ENCODE data around the gene ZNF618. TPM values are rescaled to one million over a fixed set of nuclear protein-coding genes. Genes with fewer than 3 reads are reported as not detected.

Gene ZNF618
- total RNA-seq, 1 donor from 2014 or later: 0.02 TPM

- intact Hi-C loops (cut with micrococcal nuclease): no loop called here
These were observed 6.6 kb downstream of the ZNF618 start for GRCh38 chr9:113882636-113883164.

GRCh38 chr9:113885183-113886025 lies 9.3 kb downstream of the ZNF618 start:
- intact Hi-C loops (cut with micrococcal nuclease): loop anchor here (1.0 kb wide), 1 partner anchor 7 kb away; no protein-coding TSS in a partner anchor

DNA sequence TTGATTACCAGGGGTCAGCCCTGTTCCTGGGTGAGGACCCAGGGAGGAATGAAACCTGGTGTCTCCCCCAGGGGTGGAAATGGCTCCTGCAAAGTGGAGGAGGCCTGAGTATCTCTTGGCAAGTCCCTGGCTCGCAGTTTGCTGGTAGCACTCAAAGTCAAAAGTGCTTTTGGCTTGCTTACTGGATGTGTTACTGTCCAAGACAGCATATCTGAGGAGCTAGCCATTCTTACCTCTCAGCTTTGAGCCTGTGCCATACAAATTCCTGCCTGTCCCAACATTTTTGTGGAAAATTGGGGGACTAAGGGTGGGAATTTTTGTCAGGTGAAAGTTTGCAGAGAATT lies 9.9 kb downstream of the ZNF618 start:
- intact Hi-C loops (cut with micrococcal nuclease): loop anchor here (1.0 kb wide), 1 partner anchor 8 kb away; no protein-coding TSS in a partner anchor

DNA sequence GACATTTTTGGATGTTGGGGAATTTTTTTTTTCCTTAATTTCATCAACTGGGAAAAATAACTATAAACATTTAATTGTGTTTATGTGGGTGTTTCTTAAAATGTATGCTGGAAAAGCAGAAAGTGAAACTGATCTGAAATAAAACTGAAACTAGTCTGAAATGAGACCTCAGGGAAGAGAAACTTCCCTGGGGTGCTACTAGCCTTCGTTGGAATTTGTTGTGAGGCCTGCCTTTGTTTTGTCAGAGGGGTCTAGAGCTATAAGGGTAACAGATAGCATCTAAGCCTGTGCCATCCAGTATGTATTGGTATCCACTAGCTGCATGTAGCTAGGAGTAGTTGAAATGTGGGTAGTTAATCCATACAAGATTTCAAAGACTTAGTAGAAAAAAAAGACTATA lies 10.4 kb downstream of the ZNF618 start:
- intact Hi-C loops (cut with micrococcal nuclease): loop anchor here (1.0 kb wide), 1 partner anchor 8 kb away; no protein-coding TSS in a partner anchor

DNA sequence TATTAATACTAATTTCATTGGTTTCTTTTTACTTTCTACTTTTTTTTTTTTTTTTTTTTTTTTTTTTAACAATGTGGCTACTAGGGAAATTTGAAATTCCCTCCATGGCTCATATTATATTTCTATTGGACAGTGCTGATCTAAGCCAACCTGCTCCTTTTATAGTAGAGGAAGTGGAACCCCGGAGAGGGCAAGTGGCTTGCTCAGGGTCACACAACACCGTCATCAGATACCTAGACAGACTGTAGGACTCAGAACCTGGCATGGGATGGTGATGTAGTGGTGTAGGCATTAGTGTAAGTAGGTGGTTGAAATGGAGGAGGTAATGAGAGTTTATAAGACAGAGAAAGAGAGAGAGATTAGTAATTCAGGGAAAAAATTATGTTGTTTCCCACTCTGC lies 10.8 kb downstream of the ZNF618 start:
- intact Hi-C loops (cut with micrococcal nuclease): loop anchor here (1.0 kb wide), 1 partner anchor 9 kb away; no protein-coding TSS in a partner anchor

DNA sequence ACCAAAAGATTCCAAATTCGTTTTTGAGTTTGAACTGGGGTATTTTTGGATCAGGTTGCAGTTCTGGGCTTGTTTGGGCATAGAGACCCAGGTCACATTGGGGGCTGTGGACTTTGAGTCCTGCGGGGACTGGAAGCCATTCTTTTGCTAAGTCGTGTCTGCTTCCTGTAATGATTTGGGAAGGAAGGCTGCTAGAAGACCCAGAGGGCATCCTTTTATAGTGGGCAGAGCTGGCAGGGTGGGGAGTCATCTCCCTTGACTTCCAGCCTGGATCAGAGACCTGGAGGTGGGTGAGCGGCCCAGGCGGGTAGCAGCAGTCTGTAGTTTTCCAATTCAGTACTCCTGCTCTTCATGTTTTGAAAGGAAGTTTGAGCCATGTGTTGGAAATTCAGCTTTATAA lies 11.3 kb downstream of the ZNF618 start:
- intact Hi-C loops (cut with micrococcal nuclease): no loop called here

DNA sequence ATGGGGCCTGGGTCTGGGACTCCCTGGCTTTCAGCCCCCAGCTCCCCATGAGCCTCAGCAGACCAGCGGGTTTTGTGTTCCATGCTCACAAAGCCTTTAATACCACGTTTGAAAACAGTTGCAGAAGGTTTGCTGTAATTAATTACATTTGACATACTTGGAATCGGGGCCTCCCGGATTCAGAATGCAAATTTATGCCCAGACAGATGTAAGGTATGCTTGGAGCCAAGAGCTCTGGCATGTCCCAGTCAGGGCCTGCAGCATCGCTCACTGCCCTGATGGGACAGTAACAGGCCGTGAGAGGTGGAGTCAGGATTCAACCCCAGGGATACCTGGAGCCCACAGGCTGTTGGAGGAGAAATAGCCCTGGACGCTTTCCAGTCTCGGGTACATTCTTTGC lies 12.2 kb downstream of the ZNF618 start:
- intact Hi-C loops (cut with micrococcal nuclease): no loop called here

DNA sequence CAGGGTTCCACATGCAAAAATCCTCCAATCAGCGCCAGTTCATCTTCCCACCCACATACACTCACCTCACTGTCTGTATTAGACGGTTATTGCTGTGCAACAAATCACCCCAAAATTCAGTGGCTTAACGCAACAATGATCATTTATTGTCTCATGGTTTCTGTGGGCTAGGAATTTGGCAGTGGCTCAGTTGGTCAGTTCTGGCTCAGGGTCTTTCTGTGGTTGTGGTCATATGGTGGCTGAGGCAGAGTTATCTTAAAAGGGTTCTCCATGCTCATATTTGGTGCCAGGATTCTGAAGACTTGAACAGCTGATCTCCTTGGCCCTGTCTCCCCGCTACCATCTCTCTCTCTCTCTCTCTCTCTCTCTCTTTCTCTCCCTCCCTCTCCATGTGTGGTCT lies 12.9 kb downstream of the ZNF618 start:
- intact Hi-C loops (cut with micrococcal nuclease): no loop called here

DNA sequence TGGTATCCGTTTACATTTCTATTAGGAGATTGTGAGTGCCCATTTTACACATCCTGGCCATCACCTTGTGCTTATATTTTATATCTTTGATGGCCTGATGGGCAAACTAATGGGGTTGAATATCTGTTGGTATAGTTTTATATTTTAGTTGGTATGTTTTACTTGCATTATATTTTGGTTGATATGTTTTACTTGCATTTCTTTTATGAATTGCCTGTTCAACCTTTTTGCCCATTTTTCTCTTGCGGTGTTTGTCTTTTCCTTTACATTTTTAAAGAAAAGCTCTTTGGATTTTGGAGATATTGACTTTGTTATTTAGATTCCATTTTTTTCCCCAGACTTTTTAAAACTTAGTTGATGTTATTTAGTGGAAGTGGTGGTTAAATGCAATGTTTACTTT lies 14.6 kb downstream of the ZNF618 start:
- intact Hi-C loops (cut with micrococcal nuclease): no loop called here

DNA sequence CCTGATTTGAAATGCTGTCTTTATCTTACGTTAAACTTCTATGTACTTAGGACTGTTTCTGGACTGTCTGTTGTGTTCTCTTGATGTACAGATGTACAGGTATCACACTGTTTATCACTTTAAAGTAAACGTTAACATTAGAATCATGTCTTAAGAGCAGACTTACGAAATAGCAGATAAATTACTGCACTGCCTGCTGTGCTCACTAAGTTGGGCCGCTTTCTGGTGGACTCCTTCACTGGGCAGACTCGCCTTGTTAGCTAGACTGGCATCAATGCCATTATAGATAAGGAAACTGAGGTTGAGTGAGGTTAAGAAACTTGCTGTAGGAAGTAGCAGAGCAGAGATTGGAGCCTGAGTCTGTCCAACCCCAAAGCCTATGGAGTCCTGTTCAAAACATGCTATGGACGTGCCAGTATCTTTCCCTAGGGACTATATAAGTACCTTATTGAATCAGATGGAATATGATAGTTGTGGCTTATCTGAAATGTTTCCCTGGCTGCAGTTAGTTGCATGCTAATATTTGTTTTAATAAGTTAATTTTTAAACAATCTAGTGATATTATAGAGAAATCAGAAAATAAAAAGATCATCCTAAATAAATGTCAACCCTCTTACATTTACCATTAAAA lies 16.9 kb downstream of the ZNF618 start:
- intact Hi-C loops (cut with micrococcal nuclease): no loop called here

DNA sequence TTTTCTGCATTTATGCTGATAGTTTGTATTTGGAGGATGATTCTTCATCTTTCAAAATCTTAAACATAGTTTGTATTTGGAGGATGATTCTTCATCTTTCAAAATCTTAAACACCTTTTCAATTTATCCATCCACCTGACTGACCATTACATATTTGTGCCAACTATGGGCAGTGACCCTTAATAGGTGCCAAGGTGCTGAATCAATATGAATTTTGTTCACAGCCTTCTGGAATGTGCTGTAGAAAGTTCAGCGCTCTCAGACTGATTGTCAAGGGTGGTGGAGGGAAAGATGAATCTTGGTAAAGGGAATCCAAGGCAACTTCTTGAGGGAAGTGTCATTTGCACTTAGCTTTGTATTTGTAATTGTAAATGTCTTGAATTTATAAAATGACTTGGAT lies 18.1 kb downstream of the ZNF618 start:
- intact Hi-C loops (cut with micrococcal nuclease): no loop called here

DNA sequence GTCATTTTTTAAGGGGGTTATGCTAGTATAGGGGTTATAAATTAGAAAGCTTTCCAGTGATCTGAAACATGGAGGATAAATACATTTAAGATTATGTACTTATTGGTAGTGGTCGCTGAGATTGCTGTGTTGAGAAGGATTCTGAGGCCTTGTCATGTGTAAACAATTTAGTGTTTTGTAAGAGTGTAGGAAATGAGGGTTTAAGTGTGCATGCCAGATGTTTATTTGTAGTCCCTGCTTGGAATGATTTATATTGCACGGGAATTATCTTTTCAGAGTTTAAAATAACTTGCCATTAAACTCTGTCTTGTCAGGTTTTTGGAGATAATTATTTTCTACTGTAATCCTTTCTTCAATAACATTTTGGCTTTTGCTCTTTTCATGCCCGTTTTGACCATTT lies 19.4 kb downstream of the ZNF618 start:
- intact Hi-C loops (cut with micrococcal nuclease): no loop called here

DNA sequence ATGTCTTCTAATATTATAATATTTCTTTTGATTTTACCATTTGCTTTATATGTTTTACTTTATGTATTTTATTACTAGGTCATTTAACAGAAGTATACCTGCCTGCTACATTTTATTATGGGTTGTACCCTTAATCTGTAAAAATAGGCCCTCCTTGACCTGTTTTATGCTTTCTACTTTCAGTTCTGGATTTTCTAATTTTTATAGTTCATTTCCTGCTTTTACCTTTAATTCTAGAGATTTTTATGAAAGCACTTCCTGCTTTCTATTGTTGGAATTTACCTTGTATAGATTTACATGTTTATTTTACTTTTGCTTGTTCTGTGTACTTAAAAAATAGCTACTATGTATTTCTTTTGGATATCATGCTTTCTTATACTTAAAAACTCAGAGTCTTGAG lies 20.6 kb downstream of the ZNF618 start:
- intact Hi-C loops (cut with micrococcal nuclease): no loop called here

GRCh38 chr9:113898151-113898550 lies 22.0 kb downstream of the ZNF618 start:
- intact Hi-C loops (cut with micrococcal nuclease): no loop called here

GRCh38 chr9:113898596-113898995 lies 22.5 kb downstream of the ZNF618 start:
- intact Hi-C loops (cut with micrococcal nuclease): no loop called here

DNA sequence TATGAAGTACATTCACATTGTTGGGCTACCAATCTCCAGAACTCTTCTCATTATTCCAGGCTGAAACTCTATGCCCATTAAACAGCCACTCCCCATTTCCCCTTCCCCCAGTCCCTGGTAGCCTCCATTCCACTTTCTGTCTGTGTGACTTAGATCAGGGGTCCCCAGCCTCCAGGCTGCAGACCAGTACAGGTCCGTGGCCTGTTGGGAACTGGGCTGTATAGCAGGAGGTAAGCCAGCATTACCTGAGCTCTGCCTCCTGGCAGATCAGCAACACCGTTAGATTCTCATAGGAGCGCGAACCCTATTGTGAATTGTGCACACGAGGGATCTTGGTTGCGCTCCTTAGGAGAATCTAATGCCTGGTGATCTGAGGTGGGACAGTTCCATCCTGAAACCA lies 23.1 kb downstream of the ZNF618 start:
- intact Hi-C loops (cut with micrococcal nuclease): no loop called here

DNA sequence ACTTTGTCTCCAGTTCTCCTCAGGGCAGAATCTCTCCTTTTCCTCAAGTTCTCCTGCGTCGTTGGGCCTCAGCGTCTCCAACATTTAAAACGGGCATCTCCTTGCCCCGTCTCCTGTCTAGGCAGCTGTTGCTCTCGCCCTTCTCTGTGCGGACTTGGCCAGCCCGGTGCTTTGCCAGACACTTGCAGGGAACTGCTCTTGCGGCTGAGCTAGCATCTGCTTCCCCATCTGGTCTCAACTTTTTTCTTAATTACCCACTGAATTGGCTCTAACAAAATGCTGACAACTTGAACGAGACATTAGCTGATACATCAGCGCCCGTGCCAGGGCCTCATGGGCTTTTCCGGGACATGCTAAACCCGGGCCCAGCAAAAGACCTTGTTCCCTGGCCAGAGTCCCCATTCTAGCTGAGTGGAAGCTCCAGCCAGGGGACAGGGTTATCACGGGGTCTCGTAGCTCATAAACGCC lies 25.1 kb downstream of the ZNF618 start:
- intact Hi-C loops (cut with micrococcal nuclease): no loop called here

GRCh38 chr9:113903514-113904077 lies 27.5 kb downstream of the ZNF618 start:
- intact Hi-C loops (cut with micrococcal nuclease): no loop called here

DNA sequence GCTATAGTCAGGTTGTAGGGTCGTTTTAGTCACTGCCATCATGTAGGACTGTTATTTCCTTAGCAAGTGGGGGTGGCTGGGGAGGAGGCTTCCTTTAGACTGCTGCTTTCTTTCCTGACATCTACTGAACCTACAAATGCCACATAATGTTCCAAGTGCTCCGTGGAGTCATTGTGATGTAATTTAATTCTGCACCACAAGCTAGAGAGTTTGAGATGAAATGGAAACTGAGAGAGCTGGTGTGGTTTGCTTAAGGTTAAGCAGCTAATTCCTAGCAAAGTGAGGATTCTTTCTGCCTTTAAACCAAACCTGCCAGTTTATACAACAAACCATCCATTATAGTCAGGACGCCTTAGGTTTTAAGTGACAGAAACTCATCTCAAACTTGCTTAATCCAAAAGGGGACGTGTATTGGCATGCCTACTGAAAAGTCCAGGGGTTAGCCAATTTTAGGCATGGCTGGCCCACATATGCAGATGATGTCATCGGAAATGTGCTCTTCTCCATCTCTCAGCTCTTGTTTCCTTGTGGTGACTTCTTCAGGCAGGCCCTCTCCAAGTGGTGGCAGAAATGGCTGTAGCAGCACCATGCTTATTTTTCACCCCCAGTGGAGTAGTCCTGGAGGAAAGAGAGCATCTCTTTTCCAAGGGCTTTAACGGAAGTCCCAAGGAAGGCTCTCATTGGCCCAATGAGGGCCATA lies 30.5 kb downstream of the ZNF618 start:
- intact Hi-C loops (cut with micrococcal nuclease): no loop called here

- intact Hi-C loops (cut with micrococcal nuclease): no loop called here
These were observed 31.2 kb downstream of the ZNF618 start for GRCh38 chr9:113907282-113907681.

DNA sequence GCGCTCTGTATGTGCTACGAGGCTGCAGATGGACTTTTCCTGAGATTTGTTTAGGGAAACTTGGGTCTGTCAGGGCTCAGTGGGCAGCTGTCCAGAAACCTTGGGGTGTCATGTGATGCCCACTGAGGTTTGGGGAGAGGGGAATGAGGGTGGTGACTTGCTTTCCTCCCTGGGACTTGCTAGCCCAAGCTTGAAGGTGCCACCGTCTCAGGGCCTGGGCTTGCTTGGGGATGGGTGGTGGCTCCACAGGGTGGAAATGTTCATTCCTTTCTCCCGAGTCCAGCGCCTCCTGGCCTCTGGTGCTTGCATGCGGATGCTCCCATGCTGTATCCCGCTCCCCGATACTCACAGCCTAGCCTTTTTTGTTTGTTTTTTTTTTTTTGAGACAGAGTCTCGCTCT lies 33.3 kb downstream of the ZNF618 start:
- intact Hi-C loops (cut with micrococcal nuclease): no loop called here

Data from T-helper 1 cell treated with Interleukin-12 subunit alpha and Interleukin-12 subunit beta and Interleukin-4 antibody, amounts not matched to agents 30 ng/mL and 1 ng/mL, for 36 hours (primary cell).